ENCODE results near the gene FLT1.

Gene FLT1

GRCh38 chr13:28313579-28313978 is 181.3 kb downstream of the FLT1 start:
- no peak for DNase-seq (ENCODE audit: low spot score)

DNA sequence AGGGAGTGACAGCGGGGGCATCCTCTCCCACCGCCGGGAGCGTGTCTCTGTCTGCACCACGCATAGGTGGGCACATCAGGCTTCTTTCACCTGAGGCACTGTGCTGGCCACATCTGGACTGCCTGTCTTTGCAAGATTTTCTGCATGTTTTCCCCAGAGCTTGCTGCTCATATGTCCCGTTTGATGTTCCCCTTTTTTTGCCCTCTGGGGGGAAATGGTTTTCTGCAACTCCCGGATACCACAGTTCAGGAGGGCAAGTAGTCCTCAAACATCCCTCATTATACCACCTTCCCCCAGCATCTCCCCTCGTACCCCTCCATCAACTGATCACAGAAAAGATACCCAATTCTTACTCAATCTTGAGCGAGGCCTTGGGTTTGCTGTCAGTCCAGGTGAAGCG is 188.6 kb downstream of the FLT1 start:
- no peak for DNase-seq (ENCODE audit: low spot score)

DNA sequence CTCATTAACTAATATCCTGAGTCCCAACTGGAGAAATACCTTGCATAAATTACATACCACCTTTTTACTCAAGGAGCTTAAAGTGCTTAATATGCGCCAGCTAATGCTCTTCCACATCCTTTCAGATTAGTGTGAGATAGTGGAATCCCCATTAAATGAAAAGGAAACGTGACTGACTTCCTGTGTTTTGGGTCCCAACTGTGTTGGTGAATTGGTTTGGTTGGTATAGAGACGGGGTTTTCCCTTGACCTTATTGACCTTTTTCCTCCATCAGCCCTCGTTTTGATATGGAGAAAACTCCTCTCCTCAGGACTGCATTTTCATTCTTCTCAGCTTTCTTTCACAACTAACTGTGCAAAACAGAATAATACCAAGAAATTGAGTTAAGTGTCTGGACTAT is 193.1 kb downstream of the FLT1 start:
- DNase-seq (ENCODE audit: low spot score) = no peak

- no peak for DNase-seq (ENCODE audit: low spot score)
Observed at GRCh38 chr13:28299916-28300315, 195.0 kb downstream of the FLT1 start.

DNA sequence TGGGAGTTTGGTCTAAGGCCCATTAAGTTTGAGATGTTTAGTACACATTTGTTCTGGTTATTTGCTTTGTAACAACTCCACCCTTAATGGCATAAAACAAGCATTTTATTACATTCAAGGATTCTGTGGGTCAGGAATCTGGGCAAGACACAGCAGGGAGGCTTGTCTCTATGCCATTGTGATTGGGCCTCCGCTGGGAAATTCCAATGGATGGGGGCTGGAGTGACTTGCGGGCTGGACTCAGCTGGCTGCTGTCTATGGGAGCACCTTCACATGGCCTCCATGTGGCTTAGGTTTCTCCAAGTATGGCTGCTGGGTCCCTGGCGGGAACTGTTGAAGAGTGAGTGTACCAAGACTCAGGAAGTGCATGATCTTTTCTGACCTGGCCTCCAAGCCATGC is 197.6 kb downstream of the FLT1 start:
- DNase-seq (ENCODE audit: low spot score) = no peak

- DNase-seq (ENCODE audit: low spot score) = no peak
Observed at GRCh38 chr13:28286263-28286662, 208.7 kb downstream of the FLT1 start.

DNA sequence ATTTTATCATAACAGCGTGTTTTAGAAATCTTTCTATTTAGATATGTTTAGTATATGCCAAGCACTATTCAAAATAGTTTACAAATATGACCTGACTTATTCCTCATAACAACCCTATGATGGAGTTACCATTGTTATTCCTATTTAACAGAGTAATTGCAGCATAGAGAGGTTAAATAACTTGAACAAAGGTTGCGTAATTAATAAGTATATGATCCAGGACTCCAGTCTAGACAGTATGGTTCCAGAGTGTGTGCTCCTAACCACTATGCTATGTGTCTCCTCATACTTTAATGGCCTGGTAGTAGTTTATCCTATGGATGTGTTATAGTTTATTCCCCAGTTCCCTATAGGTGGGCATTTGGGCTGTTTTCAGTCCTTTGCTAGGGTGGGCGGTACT is 211.3 kb downstream of the FLT1 start:
- no peak for DNase-seq (ENCODE audit: low spot score)

DNA sequence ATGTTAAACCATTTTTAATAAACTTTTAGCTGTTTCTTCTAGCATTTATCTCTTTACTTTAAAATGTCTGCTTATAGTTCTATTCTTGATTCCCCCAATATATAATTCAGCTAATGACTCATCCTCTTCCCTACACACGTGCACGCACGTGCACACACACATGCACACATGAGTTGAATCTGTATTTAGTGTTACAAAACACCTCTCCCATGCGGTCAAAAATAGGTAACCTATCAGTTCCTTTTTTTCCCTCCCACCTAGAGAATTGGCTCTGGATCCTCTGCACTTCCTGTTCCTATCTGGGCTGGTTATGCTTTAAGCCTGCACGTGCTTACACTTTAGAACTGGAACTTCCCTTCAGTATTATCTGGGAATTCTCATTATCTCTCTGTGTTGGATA is 212.5 kb downstream of the FLT1 start:
- DNase-seq (ENCODE audit: low spot score) = no peak

DNA sequence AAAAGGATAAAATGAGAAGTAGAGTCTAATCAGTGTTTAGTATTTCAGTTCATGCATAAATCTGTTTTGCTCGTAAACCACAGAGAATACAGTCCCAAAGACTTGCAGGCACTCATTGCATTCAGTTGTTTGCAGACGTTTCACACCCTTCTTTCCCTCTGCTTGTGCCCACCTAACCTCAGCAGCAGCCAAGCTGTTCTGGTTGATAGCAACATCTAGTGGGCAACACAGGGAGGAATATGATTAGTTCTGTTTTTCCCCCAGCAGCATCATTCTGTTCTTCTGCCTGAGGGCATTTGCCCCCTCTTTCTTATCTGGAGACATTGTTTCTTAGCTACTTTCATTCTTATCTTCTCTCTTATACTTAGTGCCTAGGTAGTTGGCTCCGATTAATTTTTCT is 221.0 kb downstream of the FLT1 start:
- DNase-seq (ENCODE audit: low spot score) = no peak

DNA sequence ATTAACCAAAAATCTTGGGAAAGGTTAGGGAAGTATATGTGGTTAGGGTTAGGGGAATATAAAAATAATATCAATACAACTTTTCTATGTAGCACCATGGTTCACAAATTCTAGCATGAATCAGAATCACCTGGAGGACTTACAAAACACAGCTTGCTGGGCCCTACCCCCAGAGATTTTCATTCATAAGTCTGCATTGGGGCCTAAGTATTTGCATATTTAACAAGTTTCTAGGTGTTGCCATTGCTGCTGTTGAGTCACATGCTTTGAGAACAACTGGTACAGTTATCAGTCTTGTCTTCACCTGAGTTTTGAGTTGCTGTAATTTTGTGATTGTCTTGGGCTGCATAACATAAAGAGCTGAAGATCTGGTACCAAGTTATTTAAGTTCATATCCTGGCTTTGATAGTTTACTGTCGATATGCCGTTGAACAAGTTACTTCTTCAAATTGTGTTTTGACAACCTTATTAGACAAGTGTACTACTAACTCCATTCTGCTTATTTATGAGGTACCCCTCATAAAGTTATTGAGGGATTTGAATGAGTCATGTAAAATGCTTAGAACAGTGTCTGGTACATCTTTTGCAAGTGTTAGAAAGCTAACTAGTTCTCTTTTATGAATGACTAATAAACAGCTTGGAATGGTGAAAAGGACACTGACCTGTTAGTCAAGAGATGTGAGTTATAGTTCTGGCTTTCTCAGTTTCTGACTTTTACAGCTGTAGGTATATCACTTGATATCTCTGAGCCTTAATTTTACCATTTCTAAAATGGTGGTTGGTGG is 223.7 kb downstream of the FLT1 start:
- DNase-seq (ENCODE audit: low spot score) = no peak

DNA sequence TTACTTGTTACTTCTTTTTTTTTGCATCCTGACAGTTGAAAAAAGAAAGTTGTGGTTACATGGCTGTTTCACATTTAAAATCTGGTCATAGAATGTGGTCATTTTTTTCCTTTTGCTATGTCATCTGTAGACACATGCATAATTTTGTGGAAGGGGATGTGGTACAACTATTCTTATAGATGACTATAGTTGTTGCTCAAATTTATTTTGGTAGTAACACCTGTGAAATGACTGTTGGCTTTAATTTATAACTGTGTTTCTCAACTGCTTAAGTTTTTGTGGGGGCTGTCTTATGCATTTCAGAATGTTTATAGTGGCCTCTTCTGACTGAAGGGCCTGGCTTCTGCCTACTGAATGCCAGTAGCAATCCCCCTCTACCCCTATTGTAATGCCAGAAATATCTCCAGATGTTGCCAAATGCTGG is 226.1 kb downstream of the FLT1 start:
- no peak for DNase-seq (ENCODE audit: low spot score)

- no peak for DNase-seq (ENCODE audit: low spot score)
Observed at GRCh38 chr13:28267497-28267896, 227.4 kb downstream of the FLT1 start.

DNA sequence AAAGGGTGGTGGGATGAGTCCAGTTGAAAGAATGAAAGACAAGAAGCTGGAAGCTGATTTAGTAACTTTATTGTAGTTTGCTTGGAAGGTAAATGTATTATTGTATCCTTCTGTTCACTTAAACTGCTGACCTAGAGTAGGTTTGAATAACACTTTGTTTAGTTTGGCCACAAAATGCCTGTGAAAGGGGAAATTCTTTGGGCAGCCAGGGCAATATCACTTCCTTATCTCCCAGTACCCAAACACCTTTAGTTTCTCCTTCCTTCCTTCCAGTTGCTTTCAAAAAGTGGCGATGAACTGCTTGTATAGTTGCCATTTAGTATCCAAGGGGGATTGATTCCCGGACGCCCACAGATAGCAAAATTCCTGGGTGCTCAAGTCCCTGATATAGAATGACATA is 236.5 kb downstream of the FLT1 start:
- no peak for DNase-seq (ENCODE audit: low spot score)

GRCh38 chr13:28257305-28257704 is 237.6 kb downstream of the FLT1 start:
- DNase-seq (ENCODE audit: low spot score) = no peak

DNA sequence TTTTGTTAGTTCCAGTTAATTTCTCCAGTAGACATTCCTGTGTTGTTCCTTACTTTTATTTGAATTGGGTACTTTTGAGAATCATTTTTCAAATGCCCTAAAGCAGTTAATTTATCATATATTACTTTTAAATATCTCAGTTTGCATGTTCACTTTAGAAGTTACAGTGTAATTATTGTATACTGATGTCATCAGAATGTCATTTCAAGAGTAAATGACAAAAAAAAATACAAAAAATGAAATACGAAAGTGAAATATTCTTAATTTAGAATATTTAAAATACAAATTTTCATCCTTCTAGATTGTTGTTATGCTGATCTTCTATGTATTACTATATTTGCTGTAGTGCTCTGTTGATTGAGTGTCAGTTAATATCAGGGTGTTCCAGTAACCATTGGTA is 242.4 kb downstream of the FLT1 start:
- no peak for DNase-seq (ENCODE audit: low spot score)

- no peak for DNase-seq (ENCODE audit: low spot score)
Observed at GRCh38 chr13:28251466-28251865, 243.5 kb downstream of the FLT1 start.

GRCh38 chr13:28250542-28250941 is 244.4 kb downstream of the FLT1 start:
- no peak for DNase-seq (ENCODE audit: low spot score)

Measured in HuH-7.5 (cell line).